HG03064 (cell line): Measurements from ENCODE around the gene CBFA2T3.

ENCODE experiments used
- ATAC-seq: cut with Tn5 transposase; IDR thresholded peaks from one replicate; pipeline ENCODE4 v1.9.1; 2021; ENCODE audit warnings: low read depth; ENCODE audit not compliant: unreplicated experiment

CBFA2T3 gene

DNA sequence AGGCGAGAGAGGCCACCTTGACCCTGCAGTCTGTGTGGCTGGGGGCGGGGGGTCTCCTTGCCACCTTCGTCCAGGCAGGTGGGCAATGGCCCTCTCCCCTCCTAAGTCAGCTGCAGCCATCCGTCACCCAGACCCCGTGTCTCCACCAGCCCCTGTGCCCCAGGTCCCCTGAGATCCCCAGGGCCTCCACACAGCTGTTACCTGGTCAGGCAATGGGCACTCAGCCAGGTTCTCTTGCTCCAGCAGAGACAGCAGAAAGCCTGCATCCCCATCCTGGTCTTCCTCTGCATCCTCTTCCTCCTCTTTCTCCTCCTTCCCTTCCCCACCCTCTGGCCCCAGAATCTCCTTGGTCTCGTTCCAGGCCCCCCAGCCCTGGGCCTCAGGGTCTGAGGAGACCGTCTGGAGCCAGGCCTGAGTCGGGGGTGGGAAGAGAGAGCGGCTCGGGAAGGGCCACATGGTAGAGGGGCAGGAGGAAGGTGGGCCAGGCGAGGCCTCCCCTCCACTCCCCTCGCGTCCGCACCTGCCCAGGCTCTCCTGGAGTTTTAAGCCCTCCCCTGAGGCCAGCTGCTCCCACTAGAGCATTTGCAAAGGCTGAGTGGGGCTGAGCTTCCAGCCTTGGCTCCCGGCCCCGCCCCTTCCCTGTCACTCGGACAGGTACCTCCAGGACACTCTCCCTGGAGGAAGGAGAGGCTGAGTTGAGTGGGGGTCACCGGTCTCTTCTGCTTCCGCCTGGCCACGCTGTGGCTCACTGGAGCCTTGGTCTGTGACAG lies 110.7 kb downstream of the CBFA2T3 start, which contains the start of gene PABPN1L:
Gene PABPN1L, minus strand, starts transcription at position 510 of the 770 bp plus-strand sequence. Its CDS starts 54 bp downstream, at position 456.
- no peak for ATAC-seq

- ATAC-seq = no peak
Observed at GRCh38 chr16:88865742-88866141, 111.3 kb downstream of the CBFA2T3 start.

DNA sequence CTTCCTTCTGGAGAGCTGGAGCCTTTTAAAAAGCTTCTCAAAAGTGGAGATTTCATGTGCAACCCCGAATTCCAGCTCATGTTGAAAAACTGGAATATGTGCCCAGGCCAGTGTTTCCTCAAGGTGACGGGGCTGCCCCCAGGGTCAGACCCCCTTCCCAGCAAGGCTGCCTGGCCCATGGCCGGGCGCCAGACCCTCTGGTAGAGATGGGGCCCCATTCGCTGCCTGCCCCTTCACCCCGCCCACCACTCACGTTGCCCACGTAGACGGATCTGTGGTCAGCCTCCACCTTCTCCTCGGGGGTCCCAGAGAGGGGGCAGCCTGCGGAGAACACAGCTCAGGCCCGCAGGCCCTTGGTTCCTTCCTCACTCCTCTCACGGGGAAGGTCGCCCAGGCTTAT lies 111.7 kb downstream of the CBFA2T3 start:
- ATAC-seq = no peak

- ATAC-seq = no peak
Observed at GRCh38 chr16:88864521-88864920, 112.5 kb downstream of the CBFA2T3 start.

- no peak for ATAC-seq
Observed at GRCh38 chr16:88864099-88864498, 112.9 kb downstream of the CBFA2T3 start.

- no peak for ATAC-seq
Observed at GRCh38 chr16:88863426-88863825, 113.6 kb downstream of the CBFA2T3 start.

GRCh38 chr16:88862968-88863367 lies 114.0 kb downstream of the CBFA2T3 start:
- no peak for ATAC-seq

DNA sequence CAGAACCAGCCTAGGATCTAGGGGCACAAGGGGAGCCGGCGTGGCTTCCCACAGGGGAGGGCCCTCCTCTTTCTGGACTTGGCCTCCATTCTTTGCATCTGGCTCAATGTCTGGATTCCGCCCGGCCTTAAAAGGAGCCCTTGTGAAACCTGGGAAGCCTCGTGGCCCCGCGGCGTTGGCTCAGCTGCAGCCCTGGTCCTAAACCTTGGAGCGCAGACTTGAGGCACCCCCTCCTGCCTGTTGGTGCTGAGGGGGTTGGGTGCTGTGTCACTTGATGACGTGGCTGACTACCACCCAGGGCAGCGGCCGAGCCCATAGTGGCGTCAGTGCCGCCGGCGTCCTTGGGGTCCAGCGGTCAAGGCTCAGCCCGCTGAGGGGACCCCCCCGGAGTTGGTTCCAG lies 115.6 kb downstream of the CBFA2T3 start:
- ATAC-seq = no peak

GRCh38 chr16:88859381-88860091 lies 117.5 kb downstream of the CBFA2T3 start:
- ATAC-seq = no peak

GRCh38 chr16:88857728-88858339 lies 119.2 kb downstream of the CBFA2T3 start:
- no peak for ATAC-seq

DNA sequence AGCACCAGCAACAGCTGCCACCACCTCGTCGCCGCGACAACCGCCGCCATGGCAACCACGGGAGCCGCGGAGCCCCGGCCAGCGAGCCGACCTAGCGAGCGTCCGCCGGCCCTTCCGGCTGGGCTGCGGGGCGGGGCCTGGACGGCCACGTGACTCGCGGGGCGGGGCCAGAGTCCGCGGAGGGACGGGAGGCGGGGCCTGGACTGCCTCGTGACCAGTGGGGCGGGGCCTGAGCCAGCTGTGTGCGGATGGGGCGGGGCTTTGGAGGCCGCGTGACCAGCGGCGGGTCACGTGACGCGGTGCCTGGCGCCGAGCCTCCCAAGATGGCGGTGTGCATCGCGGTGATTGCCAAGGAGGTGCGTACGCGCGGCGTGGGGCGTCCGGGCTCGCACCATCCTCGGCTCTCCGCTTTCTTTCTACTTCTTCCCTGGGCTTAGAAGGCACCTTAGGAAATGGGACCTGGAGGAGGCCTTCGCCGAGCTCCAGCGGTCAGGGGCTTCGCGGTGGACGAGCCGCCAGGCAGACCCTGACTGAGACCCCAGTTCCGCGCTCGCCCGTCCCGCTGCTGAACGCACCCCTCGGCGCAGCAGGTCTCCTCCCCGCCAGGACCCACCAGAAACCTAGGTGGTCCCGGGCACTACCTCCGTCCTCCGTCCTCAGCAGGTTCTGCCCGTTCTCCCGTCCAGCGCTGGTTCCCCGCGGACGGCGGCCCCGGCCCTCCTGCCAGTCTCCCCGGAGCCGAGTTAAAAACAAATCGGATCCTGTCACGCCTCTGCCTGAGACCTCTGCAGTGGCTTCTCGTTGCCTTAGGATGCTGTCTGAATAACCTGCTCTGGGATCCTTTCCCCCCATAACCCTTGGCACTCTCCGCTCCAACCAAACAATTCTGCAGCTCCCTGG lies 119.9 kb downstream of the CBFA2T3 start, which contains the start of the genes GALNS and TRAPPC2L:
Gene GALNS, minus strand, starts transcription at position 120 of the 900 bp plus-strand sequence. Its CDS starts 70 bp downstream, at position 50.
Gene TRAPPC2L, plus strand, starts transcription at position 300 of the 900 bp plus-strand sequence. Its CDS starts 24 bp downstream, at position 324.
- no peak for ATAC-seq

DNA sequence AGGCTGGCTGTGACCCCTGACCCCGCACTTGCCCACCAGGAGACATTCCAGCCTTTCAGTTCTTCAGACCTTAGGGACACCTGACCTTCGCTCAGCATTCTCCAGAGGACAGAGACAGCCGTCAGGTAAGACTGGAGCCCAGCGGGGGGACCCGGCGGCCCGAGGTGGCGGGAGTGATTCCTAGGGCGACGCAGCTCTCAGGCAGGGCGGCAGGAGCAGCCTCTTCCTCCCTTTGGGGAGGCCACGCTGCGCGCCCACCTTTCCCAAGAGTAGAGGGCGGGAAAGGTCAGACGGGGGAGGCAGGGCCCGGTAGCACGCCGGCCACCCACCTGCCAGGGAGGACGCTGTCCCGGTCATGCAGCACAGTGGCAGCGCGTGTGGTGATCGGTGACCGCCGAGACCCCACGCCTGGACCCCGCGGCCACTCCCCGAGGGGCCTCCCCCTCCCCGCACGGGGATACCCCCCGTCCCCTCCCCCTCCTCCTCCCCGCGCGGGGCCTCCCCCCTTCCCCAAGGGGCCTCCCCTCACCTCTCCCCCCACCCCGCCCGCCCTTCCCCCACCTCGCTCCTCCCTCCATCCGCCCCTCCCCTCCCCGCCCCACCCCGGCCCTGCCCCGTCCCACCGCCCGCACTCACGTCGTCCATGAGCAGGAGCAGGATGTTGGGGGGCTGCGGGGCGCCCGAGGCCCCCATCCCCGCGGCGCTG lies 120.7 kb downstream of the CBFA2T3 start:
- no peak for ATAC-seq

DNA sequence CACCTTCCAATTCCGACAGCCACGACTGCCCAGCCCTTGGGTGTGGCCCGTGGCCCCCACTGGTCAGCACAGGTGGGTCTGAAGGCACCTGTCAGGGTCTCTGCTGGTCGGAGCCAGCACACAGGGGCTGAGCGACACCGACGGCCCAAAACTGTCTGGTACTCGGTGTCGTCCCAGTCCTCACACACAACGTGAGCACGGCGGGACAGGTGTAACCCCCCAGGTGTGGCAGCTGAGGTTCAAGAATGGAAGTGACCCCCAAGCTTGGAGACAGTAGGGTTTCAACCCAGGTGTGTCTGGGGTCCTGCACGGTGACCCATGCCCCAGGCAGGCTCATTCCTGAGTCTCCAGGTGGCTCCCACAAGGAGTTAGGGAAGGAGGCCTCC lies 121.3 kb downstream of the CBFA2T3 start:
- ATAC-seq = no peak

DNA sequence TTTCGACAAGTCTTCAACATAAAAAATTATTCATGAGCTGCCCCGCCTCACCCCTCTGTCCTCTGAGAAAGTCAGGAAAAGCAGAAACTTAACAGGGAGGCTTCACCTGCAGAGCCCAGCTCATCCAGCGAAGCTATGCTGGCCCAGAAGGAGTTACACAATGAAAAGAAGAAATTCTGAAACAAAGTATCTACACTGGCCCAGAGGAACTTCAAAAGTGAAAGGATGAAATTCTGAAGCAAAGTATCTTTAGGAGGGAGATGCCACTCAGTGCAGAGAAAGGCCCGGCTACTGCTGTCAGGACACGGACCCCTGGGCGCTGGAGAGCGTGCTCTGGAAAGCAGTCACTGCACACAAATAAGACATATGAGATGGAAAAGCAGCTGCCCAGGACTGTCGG lies 121.8 kb downstream of the CBFA2T3 start:
- ATAC-seq = no peak

GRCh38 chr16:88854306-88855111 lies 122.5 kb downstream of the CBFA2T3 start:
- ATAC-seq = no peak

DNA sequence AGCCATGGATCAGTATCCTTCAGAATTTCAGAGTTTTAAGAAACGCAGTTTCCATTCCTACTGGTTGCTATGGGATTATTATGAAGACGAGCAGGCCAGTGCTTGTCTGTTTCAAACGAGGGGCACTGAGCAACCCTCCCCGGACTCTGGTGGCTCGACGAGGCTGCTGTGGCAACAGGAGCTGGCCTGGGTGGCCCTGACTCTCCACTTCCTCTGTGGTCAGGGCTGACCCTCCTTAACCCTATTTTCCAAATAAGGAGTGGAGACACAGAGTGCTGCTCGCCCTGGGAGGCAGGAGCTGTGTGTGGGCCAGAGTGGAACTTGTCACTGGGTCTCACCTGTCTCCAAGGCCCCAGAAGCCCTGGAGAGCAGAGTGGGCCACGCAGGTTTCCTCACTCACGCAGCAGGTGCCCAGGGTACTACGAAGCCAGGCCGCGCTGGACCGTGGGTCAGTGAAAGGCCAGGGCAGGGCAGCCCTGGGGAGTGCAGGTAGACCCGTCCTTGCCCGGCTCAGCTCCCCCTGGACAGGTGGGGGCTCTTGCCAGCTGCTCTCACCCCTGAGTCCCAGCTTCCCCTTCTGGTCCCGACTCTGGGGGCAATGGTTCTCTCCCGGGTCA lies 123.6 kb downstream of the CBFA2T3 start:
- no peak for ATAC-seq

GRCh38 chr16:88851616-88852015 lies 125.4 kb downstream of the CBFA2T3 start:
- no peak for ATAC-seq

DNA sequence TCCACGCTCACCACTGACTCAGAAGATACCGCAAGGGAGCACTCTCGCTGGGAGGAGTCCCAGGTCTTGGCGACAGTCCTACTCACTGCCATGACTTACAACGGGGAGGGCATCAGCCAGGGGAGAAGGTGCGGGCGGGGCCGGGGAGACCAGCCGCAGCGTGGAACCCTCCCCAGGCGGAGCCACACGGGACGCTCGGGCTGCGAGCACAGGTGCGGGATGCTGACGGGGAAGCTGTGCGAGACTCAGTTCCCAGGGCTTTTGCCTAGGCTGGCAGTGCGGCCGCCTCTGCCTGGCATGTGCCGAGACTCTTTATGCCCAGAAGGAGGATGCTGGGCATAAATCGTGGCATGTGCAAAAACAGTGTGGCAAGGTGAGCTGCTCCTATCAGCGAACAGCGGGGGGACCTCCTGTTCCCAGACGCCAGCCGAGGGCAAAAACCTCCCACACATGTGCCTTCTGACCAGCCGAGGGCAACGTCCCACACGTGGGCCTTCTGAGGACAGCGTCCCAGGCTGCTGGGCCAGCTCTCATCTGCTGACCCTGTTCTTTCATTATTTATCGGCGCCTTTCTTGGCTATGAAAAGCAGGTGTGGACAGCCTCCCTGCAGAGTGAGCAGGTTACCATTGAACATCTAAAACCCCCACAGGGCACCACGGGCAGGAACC lies 126.3 kb downstream of the CBFA2T3 start:
- ATAC-seq = no peak
